DND-41 (cell line): Measurements from ENCODE around the gene ZNF574.

Experiments
- CTCF ChIP-seq: IDR thresholded peaks from 2 replicates; pipeline ENCODE4 v1.5.1; 2012; ENCODE audit warnings: borderline replicate concordance, low read length, moderate library complexity, mild to moderate bottlenecking; ENCODE audit not compliant: poor library complexity, severe bottlenecking; ENCODE audit errors: extremely low read depth
- EZH2 ChIP-seq: IDR thresholded peaks from 3 replicates; pipeline ENCODE4 v1.6.1; 2012; ENCODE audit warnings: borderline replicate concordance, low read depth, mild to moderate bottlenecking, moderate library complexity, low read length, inconsistent platforms; ENCODE audit not compliant: severe bottlenecking

GRCh38 chr19:42111811-42112210 is 35.8 kb downstream of the ZNF574 start:
- TF ChIP-seq CTCF (no peak), EZH2 (no peak)
